ENCODE data around the gene BIK. TPM values are rescaled to one million over a fixed set of nuclear protein-coding genes. Genes with fewer than 3 reads are reported as not detected.

The BIK gene
- polyA plus RNA-seq, 3 donors, result 0.60 to 1.1 (median 0.94) TPM

DNA sequence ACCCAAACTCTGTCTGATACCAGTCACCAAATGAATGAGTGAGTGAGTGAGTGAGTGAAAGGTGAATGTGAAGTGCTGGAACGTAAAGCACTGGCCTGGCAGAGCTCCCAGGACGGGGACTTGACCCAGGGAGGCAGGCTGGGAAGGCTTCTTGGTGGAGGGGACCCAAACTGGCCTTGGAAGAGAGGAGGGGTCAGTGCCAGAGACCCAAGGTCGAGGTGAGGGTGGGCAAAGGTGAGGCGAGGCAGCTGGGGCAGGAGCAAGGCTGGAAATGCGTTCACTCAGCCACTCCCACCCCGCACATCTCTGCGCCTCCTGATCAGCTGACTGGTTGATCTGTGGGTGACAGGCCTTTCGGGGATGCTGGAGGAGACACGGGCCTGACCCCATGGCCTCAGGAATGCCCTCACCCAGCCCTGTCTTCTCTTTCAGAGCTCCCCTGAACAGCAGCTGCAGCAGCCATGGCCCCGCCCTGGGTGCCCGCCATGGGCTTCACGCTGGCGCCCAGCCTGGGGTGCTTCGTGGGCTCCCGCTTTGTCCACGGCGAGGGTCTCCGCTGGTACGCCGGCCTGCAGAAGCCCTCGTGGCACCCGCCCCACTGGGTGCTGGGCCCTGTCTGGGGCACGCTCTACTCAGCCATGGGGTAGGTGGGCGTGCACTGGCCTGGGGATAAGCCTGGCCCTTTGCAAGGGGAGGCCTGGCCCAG is 48.4 kb downstream of the BIK start:
- DNase-seq (ENCODE audit: low read depth in 3 of 3, low spot score in 2 of 3), result no peak

DNA sequence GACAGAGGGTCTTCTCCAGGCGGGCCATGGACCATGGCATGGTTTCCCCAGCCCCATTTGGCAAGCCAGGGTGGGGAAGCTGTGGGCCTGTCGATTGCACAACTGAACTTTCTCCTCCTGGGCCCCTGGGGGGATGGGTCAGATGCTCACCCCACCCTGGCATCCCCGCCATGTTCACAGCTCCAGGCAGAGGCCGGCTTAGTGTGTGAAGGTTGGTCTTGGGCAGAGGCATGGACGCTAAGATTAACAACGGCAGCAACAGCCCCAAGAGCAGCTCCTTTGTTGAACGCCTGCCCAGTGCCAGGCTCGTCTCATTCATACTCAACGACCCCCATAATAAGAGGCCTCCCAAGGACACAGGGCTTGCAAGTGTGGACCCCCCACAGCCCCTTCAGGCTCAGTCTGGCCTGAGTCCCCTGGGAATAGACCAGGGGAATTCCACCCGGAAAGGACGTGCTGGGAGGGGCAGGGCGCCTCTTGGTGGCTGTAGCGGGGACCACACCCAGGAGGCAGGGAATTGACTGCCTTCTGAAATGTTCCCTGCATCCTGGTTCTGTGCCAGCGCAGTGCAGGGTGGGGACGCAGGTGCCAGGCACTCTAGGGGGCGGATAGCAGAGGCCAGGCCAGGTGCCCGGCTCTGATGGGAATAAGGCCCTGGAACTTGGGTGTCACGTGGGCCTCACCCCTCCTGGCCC is 49.1 kb downstream of the BIK start:
- no peak for DNase-seq (ENCODE audit: low read depth in 3 of 3, low spot score in 2 of 3)

DNA sequence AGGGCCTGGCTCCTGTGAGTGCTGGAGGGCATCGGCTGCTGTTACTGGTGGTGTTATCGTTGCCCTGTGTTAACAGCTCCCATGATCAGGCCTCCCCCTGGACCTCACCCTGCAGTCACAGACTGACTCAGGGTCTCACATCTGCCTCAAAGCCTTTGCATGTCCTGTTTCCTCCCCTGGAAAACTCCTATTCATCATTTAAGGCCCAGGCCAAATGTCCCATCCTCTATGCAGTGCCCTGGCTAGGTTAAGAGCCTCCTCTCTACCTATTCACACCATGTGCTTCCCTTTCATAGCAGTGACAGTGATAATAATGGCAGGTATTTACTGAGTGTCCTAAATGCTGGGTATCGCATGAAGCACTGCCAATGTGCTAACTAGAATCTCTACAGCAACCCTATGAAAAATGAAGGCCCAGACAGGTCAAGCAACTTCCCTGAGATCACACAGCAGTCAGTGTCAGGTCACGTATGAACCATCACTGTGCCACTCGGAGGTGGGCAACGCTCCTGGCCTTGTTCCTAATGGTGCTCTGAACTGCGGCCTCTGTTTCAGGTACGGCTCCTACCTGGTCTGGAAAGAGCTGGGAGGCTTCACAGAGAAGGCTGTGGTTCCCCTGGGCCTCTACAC is 50.1 kb downstream of the BIK start:
- no peak for DNase-seq (ENCODE audit: low read depth in 3 of 3, low spot score in 2 of 3)

DNA sequence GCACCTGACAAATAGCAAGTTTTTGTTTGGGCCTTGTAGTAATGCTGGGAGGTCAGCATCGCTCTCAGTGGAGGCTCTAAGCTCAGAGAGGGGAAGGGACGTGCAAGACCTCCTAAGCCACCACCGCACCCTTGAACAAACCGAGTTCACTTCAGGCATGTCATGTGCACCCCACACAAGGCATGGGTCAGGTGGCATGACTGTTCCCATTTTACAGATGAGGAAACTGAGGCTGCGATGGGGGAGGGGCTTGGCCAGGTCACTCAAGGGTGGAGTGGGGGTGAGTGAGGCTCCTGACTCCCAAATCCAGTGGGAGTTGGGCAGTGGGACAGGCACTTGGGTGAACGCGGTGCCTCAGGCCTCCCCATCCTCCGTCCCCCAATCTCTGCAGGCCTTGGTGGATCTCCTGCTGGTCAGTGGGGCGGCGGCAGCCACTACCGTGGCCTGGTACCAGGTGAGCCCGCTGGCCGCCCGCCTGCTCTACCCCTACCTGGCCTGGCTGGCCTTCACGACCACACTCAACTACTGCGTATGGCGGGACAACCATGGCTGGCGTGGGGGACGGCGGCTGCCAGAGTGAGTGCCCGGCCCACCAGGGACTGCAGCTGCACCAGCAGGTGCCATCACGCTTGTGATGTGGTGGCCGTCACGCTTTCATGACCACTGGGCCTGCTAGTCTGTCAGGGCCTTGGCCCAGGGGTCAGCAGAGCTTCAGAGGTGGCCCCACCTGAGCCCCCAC is 52.0 kb downstream of the BIK start:
- no peak for DNase-seq (ENCODE audit: low read depth in 3 of 3, low spot score in 2 of 3)

DNA sequence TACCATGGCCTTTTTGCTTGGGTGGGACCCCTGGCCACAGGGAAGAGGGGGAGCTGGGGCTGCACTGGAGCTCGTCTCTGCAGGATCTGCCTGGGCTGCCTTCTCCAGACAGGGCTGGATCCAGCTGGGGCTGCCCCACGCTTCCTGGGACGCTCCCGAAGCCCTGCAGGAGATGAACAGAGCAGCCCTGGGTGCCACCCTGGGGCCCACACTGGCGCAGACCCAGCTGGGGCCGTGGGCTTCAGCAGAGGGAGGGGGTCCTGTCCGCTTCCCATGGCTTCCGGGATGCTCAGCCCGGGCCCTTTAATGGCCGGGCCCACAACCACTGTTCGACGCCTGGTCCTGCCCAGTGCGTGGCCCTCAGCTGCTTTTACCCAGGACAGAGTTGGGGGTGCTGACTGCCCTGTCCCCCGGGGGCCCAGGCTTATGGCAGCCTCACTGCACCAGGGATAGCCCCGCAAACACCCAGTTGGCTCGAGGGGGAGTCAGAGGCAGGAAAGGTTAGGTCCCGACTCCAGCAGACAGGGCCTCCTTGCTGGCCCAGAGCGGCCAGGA is 52.8 kb downstream of the BIK start:
- DNase-seq (ENCODE audit: low read depth in 3 of 3, low spot score in 2 of 3), result no peak

DNA sequence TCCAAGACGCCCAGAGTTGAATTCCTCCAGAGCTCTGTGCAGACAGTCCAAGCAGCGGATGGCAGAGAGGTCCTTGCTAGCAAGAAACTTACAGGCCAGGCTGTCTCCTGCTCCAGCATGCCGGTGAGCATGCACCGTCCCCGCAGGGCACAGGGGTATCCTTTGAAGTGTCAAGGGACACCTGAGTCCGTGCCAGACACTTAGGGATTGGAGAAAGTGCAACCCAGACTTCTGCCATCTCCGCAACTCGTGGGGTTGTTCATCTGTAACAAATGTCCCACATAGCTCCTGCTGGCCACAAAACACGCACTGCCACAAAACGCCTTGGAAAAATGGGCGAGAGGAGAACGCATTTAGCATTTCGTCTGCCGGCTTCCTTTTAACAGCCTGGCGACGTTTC is 54.1 kb downstream of the BIK start:
- DNase-seq (ENCODE audit: low read depth in 3 of 3, low spot score in 2 of 3), result no peak

DNA sequence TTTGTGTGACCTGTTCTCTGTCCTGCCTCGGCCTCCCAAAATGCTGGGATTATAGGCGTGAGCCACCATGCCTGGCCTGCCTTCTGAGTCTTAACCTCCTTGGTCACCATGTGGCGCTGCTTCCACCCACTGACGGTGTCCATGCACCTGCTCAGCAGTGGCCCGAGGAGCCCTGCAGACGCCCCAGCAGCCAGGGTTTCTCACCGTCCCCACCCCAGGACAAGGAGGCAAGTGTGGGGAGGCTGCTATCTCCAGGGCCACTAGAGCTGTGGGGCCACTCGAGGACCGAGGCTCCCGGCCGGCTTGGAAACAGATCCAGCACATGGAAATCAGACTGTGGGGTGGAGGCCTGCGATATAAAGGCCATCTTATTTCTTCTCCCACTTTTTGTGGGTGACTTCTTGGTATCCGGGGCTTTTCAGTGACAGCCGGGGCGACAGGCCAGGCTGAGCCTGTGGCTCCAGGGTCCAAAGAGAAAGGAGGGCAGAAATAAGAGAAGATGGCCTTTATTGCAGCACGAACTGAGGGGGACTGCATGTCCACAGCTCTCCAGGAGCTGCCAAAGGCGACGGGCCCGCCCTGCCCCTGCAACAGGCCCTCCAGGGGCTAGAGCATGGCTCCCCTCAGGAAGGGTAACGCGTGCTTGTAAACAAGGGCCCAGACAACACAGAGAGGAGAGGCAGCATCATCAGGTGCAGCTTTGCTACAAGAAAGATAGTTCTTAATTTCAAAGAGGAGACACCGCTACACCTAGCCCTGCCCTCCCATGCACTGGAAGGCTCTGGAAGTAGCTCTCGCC is 55.8 kb downstream of the BIK start:
- no peak for DNase-seq (ENCODE audit: low read depth in 3 of 3, low spot score in 2 of 3)

DNA sequence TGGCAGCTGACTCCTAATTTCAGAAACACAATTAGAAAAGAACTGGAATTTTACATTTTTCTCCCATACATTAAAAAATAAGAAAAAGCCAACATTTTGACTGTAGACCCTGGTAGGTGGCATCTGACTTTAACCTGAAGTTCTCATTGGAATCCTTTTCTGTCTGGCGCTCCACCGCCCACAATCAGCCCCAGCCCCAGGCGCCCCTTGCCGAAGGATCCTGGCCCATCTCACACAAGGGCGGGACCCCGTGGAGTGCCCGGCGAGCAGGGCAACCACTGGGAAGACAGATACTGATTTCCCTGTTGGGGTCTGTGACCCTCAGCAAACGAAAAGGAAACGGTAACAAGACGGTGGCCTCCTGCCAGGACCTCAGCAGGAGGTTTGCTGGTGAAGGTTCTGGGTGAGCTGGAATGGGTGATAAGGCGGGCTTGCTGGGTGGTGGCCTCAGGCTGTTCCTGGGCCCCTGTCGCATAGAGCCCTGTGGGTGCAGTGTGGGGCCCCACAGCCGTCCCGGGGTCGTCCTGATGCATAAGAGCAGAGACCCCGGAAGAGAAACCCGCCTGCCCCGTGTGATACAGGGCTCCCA is 56.5 kb downstream of the BIK start:
- DNase-seq (ENCODE audit: low read depth in 3 of 3, low spot score in 2 of 3), result no peak

DNA sequence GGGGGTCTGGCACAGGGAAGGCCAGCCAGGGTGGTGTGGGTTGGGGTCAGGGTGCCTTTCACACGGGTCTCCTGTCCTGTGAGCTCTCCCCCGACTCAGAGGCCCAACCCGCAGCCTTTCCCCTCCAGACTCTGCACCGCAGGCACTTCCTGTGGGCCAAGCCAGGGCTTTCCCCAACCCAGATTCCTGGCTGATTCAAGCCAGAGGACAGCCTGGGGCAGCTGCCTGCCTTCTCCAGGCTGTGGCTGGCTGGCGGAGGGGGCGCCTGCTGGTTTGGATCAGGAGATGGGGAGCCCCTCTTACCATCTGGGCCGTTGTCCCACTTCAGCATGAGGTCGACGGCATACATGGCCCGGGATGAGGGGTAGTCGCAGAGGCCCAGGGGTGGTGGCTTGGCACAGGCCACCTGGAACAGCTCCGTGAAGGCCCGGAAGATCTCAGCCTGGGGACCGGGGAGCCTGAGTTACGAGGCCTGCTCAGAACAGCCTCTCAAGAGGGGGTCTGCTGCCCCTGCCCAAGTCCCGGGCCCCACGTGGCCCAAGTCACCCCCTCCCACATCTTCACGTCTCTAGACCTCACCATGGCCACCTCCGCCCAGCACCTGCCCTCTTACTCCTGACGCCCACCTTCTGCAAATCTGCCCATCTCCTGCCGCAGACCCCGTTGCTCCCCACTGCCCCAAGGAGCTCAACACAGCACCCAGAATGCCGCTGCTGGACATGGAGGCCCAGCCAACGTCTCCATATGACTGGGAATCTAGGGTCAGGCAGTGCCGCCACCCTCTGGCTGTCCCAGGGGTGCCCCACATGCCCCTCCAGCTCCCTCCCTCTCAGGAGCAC is 58.1 kb downstream of the BIK start:
- no peak for DNase-seq (ENCODE audit: low read depth in 3 of 3, low spot score in 2 of 3)

DNA sequence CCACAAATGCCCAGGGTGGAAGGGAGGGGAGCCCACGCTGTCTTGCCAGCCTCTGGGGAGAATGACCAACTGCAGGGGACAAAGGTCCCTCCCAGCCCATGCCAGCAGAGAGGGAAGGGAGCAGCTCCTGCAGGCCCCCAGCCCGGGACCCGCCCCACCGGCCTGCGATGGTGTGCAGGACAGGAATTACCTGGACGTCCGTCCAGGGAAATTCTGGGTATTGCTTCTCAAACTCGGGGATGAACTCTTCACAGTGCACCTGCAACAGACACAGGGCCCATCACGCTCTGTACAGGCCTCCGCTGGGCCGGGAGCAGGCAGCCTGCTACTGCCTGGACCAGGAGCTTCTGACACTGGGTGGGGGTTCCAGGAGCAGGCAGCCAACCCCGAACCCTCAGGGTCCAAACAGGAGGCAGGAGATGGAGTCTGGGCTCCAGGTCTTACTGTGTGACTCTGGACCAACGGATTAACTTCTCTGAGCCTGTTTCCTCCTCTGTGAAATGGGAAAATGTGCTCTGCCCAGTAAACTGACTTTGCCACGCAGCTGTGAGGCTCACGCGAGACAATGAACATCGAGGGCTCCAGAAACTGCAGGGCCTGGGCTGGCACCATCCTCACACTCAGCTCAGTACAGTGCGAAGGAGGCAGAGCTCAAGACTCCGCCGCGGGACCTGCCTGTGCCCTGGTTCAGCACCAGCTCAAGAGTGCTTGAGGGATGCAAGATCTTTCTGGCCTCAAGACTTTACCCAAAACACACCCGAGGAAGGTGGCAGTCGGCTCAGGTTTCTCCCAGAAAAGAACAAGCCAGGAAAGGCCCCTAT is 59.0 kb downstream of the BIK start:
- DNase-seq (ENCODE audit: low read depth in 3 of 3, low spot score in 2 of 3), result no peak

DNA sequence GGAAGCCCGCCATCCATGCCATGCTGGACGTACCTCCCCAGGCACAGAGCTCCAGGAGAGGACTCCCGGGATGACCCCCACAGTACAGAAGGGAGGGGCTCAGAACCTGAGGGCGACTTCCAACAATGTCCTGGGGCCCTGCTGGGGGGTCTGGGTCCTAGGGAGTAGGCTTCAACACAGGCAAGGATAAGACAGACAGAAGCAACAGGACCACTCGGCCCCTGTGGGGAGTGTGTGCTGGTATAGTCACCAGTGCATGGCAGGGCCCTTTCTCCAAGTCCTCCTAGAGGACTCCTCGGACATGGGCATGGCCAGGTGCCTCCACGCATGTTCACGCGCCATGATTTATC is 59.6 kb downstream of the BIK start:
- no peak for DNase-seq (ENCODE audit: low read depth in 3 of 3, low spot score in 2 of 3)

DNA sequence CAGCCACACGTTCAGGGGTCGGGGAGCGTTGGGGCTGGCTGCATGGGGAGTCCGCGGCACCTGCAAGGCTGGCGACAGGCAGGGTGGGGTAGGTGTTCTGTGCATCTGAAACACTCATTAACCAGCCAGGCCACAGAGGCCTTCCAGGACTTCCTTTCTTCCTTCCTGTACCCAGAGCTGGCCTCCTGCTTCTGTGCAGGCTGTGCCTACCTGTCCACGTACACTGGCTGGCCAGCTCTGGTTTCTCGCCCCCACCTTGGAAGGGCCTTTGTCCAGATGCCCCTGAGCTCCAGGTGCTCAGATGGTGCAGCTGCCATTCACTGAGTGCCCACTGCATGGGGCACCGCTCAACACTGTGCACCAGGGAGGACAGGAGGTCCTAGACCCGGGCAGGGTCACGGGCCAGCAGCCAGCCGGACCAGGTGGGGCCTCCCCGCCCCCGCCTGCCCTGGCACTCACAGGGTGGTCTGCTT is 60.5 kb downstream of the BIK start:
- DNase-seq (ENCODE audit: low read depth in 3 of 3, low spot score in 2 of 3), result no peak

DNA sequence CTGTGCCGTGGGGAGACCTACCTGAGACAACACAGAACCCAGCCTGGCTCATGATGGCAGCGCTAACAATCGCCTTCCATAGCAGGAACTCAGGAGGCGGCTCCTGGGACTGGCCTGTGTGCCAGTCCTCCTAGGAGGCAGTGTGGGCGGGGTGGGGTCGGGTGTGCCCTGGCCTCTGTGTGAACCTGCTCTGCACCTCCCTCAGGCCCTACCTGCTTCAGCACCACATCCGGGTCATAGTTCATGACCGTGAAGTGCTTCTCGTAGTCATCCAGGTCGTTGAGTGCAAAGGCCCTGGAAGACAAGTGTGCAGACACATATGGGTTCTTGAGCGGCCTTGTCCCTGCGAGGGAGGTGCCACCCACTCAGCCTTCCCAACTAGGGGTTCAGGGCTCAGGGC is 61.1 kb downstream of the BIK start:
- DNase-seq (ENCODE audit: low read depth in 3 of 3, low spot score in 2 of 3), result no peak

DNA sequence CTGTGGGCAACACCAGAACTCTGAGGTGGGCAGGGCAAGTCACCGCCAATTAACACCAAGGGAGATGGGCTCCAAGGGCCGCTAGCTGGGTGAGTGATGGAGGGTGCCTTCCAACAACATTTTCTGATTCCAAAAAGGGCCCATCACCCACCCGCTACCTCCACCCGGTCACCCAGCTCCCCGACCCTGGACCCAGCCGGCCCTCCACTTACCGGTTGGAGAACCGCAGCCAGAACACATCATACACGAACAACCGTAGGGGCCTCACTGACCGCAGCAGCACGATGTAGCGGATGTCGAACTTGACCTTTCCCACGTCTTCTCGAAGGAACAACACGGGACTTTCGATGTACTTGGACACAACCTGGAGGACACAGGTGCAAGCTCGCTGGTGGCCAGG is 61.6 kb downstream of the BIK start:
- DNase-seq (ENCODE audit: low read depth in 3 of 3, low spot score in 2 of 3), result no peak

DNA sequence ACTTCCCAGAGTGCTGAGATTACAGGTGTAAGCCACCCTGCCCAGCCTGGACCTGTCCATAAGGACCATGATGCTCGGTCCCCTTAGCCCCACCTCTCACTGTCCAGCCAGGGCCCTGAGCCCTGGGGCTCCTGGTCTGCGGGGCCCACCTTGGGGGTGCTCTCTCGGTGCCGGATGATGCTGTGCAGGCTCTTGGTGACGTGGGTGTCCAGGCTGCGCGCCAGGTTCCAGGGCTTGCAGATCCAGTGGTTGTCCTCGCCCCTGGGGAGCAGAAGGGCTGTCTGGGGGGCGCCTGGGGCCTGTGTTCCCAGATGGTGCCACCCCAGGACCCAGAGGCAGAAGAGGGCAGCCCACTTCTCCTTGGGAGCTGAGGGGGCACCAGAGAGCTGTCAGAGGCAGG is 63.0 kb downstream of the BIK start:
- no peak for DNase-seq (ENCODE audit: low read depth in 3 of 3, low spot score in 2 of 3)

DNA sequence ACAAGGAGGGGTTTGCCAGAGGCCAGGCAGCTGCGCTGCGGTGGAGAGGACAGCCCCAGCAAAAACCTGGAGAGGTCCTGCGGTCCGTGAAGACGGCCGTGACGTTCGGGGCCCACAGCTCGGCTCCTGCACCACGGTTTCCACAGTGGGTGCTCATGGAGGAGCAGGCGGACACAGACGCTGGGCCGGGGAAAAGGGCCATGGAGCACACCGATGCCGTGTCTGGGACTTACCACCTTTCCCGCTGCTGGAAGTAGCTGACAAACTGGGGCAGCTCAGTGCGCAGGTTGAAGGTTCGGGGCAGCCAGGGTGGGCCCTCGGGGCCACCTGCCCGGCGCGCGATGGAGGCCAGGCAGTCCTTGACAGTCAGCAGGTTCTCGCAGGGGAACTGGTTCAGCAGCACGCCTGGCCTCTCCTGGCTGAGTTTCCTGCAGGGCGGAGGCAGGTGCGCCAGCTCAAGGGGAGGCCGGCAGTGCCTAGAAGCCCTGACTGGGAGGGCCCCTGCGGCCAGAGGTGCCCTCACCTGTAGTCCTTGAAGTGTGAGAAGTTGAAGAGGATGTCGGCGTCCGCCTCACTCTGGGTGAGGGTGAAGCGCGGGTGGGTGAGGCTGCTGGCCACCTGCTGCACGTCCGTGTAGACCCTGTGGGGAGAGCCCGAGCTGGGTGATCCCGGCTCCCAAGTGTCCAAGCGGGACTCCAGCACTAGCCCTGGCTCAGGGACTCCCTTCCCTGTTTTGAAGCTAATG is 63.6 kb downstream of the BIK start:
- no peak for DNase-seq (ENCODE audit: low read depth in 3 of 3, low spot score in 2 of 3)

DNA sequence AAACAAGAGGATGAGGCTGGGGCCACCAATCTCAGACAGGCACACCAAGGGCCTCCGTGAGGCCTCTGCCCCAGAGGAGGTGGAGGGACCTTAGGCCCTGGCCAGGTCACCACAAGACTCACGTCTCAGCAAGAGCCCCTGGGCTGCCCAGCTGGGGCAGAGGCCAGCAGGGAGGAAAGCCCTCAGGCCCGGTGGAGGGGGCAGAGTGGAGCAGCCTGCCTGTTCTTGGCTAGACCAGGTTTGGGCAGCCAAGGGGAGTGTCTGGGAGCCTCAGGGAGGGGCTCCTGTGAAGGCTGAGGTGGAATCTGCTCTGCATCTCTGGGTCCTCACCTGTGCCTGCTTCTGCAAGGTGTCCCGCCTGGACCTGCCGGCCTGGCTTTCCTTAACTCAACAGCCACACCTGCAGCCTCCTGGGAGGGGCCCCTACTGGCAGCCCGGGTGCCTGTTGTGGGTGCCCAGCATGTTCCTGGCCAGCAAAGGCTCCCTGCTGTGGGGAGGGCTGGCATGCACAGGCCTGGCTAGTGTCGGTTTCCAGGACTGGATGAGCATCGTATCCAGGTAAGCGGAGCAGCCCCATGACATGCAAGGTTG is 64.5 kb downstream of the BIK start:
- no peak for DNase-seq (ENCODE audit: low read depth in 3 of 3, low spot score in 2 of 3)
